ENCODE data around the gene SLC23A3. TPM values are rescaled to one million over a fixed set of nuclear protein-coding genes. Genes with fewer than 3 reads are reported as not detected.

The SLC23A3 gene
- total and polyA plus RNA-seq, 7 donors, result 0.09 to 0.86 (median 0.14) TPM; not detected in 1

DNA sequence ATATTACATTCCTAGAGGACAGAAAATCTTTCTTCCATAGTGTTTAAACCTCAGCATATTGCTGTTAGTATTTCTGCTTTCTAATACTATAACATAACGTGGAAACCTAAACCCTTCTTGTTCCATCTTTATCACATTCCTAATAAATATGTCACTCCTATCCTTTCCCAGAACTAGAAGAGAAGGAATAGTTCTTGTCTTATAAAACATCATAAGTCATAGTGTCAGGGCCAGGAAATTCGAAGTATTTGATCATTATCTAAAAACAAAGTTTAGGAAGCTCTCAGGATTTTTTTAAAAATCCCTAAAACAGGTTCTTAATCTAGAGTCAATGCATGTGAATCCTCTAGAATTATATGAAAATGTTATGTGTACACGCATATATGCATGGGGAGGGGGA, 11.2 kb downstream of the SLC23A3 start:
- DNase-seq, result no peak

DNA sequence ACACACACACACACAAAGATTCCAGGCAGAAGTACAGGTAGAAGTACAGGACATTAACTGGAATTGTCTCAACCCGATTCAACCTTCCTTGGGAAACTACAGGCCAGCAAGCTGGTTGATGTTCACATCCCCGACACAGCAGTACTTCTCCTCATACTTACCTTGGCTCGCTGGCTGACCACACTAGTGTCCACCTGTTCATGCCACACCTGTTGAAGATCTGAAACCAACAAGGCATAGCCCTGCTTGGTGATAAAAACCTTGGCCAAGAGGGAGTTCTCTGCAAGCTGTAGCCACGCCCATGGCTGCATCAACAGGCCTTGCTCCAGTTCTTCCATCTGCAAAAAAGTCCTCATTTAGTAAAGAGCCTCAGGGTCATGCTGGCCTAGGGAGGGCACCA, 11.8 kb downstream of the SLC23A3 start:
- intact Hi-C loops (cut with DNase I), result no loop called here
- no peak for DNase-seq
- Histone ChIP-seq H3K27me3 (ENCODE audit: insufficient read depth in 3 of 3, low read length in 2 of 3) (no peaks in the 10 kb centered on the region), H3K36me3 (ENCODE audit: insufficient read depth in 1 of 2, low read depth in 1 of 2) (peaks cover 0 to 41% of the 10 kb centered on the region in 2 donors), H3K4me1 (peaks cover 5% of the 10 kb centered on the region), H3K4me3 (no peak overlapping the region), H3K9me3 (no peaks in the 10 kb centered on the region), H3K27ac (no peak overlapping the region)
- TF ChIP-seq, protein P1, sequence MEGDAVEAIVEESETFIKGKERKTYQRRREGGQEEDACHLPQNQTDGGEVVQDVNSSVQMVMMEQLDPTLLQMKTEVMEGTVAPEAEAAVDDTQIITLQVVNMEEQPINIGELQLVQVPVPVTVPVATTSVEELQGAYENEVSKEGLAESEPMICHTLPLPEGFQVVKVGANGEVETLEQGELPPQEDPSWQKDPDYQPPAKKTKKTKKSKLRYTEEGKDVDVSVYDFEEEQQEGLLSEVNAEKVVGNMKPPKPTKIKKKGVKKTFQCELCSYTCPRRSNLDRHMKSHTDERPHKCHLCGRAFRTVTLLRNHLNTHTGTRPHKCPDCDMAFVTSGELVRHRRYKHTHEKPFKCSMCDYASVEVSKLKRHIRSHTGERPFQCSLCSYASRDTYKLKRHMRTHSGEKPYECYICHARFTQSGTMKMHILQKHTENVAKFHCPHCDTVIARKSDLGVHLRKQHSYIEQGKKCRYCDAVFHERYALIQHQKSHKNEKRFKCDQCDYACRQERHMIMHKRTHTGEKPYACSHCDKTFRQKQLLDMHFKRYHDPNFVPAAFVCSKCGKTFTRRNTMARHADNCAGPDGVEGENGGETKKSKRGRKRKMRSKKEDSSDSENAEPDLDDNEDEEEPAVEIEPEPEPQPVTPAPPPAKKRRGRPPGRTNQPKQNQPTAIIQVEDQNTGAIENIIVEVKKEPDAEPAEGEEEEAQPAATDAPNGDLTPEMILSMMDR (IDR thresholded peaks at IDR 0.05), result no peak
- WGBS, 3 donors, result 94 to 97% (median 96%) methylated on average over 4 of the region's 4 CpGs
- no peak for ATAC-seq

More for the DNA sequence above, 11.2 kb downstream of the SLC23A3 start:
- TF ChIP-seq, protein P1 (IDR thresholded peaks at IDR 0.05), result no peak
- Histone ChIP-seq H3K36me3 (ENCODE audit: insufficient read depth in 1 of 2, low read depth in 1 of 2) (peaks cover 0 to 35% of the 10 kb centered on the region in 2 donors), H3K27me3 (ENCODE audit: insufficient read depth in 3 of 3, low read length in 2 of 3) (no peaks in the 10 kb centered on the region), H3K9me3 (no peaks in the 10 kb centered on the region), H3K27ac (no peak overlapping the region), H3K4me1 (peaks cover 5% of the 10 kb centered on the region), H3K4me3 (no peak overlapping the region)
- intact Hi-C loops (cut with DNase I), result no loop called here
- ATAC-seq, result no peak
- WGBS, 3 donors, result 90 to 97% (median 90%) methylated on average over 3 of the region's 3 CpGs

DNA sequence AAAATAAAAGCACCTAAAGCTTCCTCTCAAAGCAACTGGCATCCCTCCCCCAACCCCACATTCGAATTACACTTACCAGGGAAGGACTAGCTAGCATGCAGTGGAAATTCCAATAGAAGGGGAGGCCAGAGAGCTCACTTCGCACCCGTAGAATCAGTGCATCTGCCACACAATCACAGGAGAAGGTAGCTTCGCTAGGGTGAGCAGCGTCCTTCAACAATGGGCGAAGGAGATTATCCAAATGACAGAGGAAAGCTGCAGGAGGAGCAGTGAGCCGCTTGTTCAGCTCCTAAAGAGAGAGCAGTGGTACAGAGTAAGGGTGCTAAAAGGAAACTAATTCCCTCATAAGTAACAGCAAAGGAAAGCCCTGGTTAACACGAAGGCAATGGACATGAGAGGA, 12.4 kb downstream of the SLC23A3 start:
- no peak overlapping the region for H3K27ac ChIP-seq
- WGBS, 3 donors, result 86 to 87% (median 87%) methylated on average over 8 of the region's 8 CpGs
- peaks cover 5% of the 10 kb centered on the region for H3K4me1 ChIP-seq
- no peak overlapping the region for H3K4me3 ChIP-seq
- no peaks in the 10 kb centered on the region for H3K9me3 ChIP-seq
- intact Hi-C loops (cut with DNase I), result no loop called here
- DNase-seq (no peak), ATAC-seq (no peak)
- TF ChIP-seq, protein P1 (IDR thresholded peaks at IDR 0.05), result no peak
- peaks cover 0 to 47% of the 10 kb centered on the region in 2 donors for H3K36me3 ChIP-seq (ENCODE audit: insufficient read depth in 1 of 2, low read depth in 1 of 2)
- H3K27me3 ChIP-seq (ENCODE audit: insufficient read depth in 3 of 3, low read length in 2 of 3), result no peaks in the 10 kb centered on the region

DNA sequence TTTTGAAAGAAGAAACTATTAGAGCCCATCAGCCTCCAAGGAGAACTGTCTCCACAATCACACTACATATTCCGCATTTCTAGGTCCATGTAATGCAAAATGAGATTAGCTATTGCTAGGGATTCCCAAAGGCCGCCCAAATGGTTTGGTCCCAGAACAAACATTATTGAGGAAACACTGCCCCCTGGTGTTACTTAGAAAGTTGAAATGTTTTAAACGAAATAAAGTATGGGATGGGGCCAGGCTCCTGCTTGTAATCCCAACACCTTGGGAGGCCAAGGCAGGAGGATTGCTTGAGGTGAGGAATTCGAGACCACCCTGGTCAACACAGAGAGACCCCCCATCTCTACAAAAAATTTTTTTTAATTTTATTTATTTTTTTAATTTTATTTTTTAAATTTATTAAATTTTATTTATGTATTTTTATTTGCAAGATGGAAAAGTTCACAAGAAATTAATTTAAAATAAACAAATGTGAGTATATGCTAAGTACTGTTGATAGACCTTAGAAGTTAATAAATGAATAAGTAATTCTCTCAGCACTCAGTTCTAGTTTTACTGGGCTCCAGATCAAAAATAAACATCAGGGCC, 14.7 kb downstream of the SLC23A3 start:
- no peak for DNase-seq

More for the DNA sequence above, 14.7 kb downstream of the SLC23A3 start:
- 11 to 22% (median 14%) methylated on average over 4 of the region's 4 CpGs for WGBS, 3 donors
- Histone ChIP-seq H3K36me3 (ENCODE audit: insufficient read depth in 1 of 2, low read depth in 1 of 2) (peaks cover 0 to 65% of the 10 kb centered on the region in 2 donors), H3K27me3 (ENCODE audit: insufficient read depth in 3 of 3, low read length in 2 of 3) (no peaks in the 10 kb centered on the region), H3K4me3 (no peak overlapping the region), H3K4me1 (peaks cover 5% of the 10 kb centered on the region), H3K27ac (no peak overlapping the region), H3K9me3 (no peaks in the 10 kb centered on the region)
- TF ChIP-seq, protein P1 (IDR thresholded peaks at IDR 0.05), result peak; percentile 63
- peak in 3 of 4 donors; percentile 64 to 69 (median 66) for ATAC-seq
- intact Hi-C loops (cut with DNase I), result loop anchor here in 1 of 2 donors (2.0 kb wide), 1 partner anchor 96 kb away; no protein-coding TSS in a partner anchor
